Left lung (tissue), 10 donors: ENCODE measurements around the gene SLC18A2. TPM values are rescaled to one million over a fixed set of nuclear protein-coding genes. Genes with fewer than 3 reads are reported as not detected.

Source experiments
- ATAC-seq: fragments of 200-7000 bp; cut with Tn5 transposase; one replicate; pipeline ENCODE4 v1.9.1; 2020; ENCODE audit warnings: moderate library complexity
- DNase-seq, 4 donors: peaks; one replicate each; pipeline ENCODE4 v3.0.0-alpha.2; 2013 to 2020
- H3K27ac ChIP-seq, 2 donors: fragments of 200-600 bp; sonication (generic) in 1 of 2; one replicate each; pipeline versions ENCODE4 v1.5.0 to v1.8.0; 2020 to 2021
- H3K27me3 ChIP-seq, 2 donors: fragments of 200-600 bp; sonication (generic) in 1 of 2; one replicate each; pipeline versions ENCODE4 v1.5.0 to v1.8.0; 2020 to 2021
- H3K36me3 ChIP-seq, 2 donors: fragments of 200-600 bp; sonication (generic) in 1 of 2; one replicate each; pipeline versions ENCODE4 v1.5.0 to v1.8.0; 2020 to 2021
- H3K4me1 ChIP-seq, 2 donors: fragments of 200-600 bp; one replicate each; pipeline ENCODE4 v1.8.0; 2021
- H3K4me3 ChIP-seq, 2 donors: fragments of 200-600 bp; sonication (generic) in 1 of 2; one replicate each; pipeline versions ENCODE4 v1.5.0 to v1.8.0; 2020 to 2021; ENCODE audit warnings: mild to moderate bottlenecking in 1 of 2
- H3K9me3 ChIP-seq, 2 donors: fragments of 200-600 bp; sonication (generic) in 1 of 2; one replicate each; pipeline versions ENCODE4 v1.5.0 to v1.8.0; 2020 to 2021
- intact Hi-C, 2 donors: fragments of 100-400 bp; cut with DNase I; formaldehyde crosslinking; loops; one replicate each; pipeline versions ENCODE4 v1.11.2 to v1.14.2; 2022
- polyA plus RNA-seq, 6 donors: library from polyadenylated mRNA; unstranded; fragments of 120-200 nt; gene quantifications; one replicate each; pipeline ENCODE4 v1.2.1, GENCODE V29; 2013; ENCODE audit not compliant: insufficient read length in 6 of 6
- total RNA-seq, 2 donors: library from RNA; stranded (reverse); fragmentation: NEBNext Ultra II Directional; extraction: Animal tissue kit (Norgen Biotek cat#: 25700); gene quantifications; one replicate each; pipeline ENCODE4 v1.2.1, GENCODE V29; 2021
- TF ChIP-seq, protein P1 (sequence below), 2 donors: fragments of 200-600 bp; sonication (generic) in 1 of 2; IDR thresholded peaks; one replicate each; pipeline versions ENCODE4 v1.5.0 to v1.8.0; 2021; ENCODE audit warnings: antibody characterized with exemption in 2 of 2
- donor health status: DM: no; HTN: yes; CAD: no.
- donor health status: DM: no; HTN: no; CAD: no.

Gene SLC18A2
- total and polyA plus RNA-seq, 8 donors: 0.18 to 1.9 (median 0.24) TPM

DNA sequence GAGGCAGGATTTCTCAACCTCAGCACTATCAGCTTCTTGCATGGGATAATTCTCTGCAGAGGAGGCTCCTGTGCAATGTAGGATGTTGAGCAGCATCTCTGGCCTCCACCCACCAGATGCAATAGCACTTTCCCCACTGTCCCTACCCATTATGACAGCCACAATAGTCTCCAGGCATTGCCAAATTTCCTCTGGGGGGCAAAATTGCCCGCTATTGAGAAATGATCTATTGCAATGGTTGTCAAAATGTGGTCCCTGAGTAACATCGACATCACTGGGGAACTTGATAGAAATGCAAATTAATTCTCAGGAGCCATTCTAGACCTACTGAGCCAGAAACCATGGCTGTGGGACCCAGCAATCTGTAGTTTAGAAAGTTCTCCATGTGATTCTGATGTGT lies 36.6 kb upstream of the SLC18A2 start:
- Histone ChIP-seq H3K4me1 (no peaks in the 10 kb centered on the region), H3K27ac (no peak overlapping the region), H3K9me3 (peaks cover 0 to 3% of the 10 kb centered on the region in 2 donors), H3K36me3 (no peaks in the 10 kb centered on the region), H3K27me3 (peaks cover 0 to 31% of the 10 kb centered on the region in 2 donors), H3K4me3 (no peak overlapping the region)
- DNase-seq (no peak), ATAC-seq (no peak)
- TF ChIP-seq, protein P1, sequence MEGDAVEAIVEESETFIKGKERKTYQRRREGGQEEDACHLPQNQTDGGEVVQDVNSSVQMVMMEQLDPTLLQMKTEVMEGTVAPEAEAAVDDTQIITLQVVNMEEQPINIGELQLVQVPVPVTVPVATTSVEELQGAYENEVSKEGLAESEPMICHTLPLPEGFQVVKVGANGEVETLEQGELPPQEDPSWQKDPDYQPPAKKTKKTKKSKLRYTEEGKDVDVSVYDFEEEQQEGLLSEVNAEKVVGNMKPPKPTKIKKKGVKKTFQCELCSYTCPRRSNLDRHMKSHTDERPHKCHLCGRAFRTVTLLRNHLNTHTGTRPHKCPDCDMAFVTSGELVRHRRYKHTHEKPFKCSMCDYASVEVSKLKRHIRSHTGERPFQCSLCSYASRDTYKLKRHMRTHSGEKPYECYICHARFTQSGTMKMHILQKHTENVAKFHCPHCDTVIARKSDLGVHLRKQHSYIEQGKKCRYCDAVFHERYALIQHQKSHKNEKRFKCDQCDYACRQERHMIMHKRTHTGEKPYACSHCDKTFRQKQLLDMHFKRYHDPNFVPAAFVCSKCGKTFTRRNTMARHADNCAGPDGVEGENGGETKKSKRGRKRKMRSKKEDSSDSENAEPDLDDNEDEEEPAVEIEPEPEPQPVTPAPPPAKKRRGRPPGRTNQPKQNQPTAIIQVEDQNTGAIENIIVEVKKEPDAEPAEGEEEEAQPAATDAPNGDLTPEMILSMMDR (IDR thresholded peaks at IDR 0.05): no peak
- intact Hi-C loops: no loop called here

GRCh38 chr10:117212176-117212575 lies 28.7 kb upstream of the SLC18A2 start:
- Histone ChIP-seq H3K36me3 (no peaks in the 10 kb centered on the region), H3K27me3 (peaks cover 7 to 73% of the 10 kb centered on the region in 2 donors), H3K4me1 (peaks cover 8 to 17% of the 10 kb centered on the region in 2 donors), H3K27ac (no peak overlapping the region), H3K9me3 (peaks cover 0 to 16% of the 10 kb centered on the region in 2 donors), H3K4me3 (no peak overlapping the region)
- ATAC-seq (no peak), DNase-seq (no peak)
- intact Hi-C loops: no loop called here
- TF ChIP-seq, protein P1 (IDR thresholded peaks at IDR 0.05): no peak

GRCh38 chr10:117214401-117214800 lies 26.5 kb upstream of the SLC18A2 start:
- Histone ChIP-seq H3K27me3 (peaks cover 13 to 73% of the 10 kb centered on the region in 2 donors), H3K9me3 (peaks cover 0 to 16% of the 10 kb centered on the region in 2 donors), H3K36me3 (no peaks in the 10 kb centered on the region), H3K4me3 (no peak overlapping the region), H3K27ac (no peak overlapping the region), H3K4me1 (peaks cover 10 to 20% of the 10 kb centered on the region in 2 donors)
- ATAC-seq (no peak), DNase-seq (no peak)
- intact Hi-C loops: no loop called here
- TF ChIP-seq, protein P1 (IDR thresholded peaks at IDR 0.05): no peak

GRCh38 chr10:117215079-117215478 lies 25.8 kb upstream of the SLC18A2 start:
- intact Hi-C loops: no loop called here
- no peaks in the 10 kb centered on the region for H3K36me3 ChIP-seq
- H3K4me3 ChIP-seq: no peak overlapping the region
- peaks cover 0 to 16% of the 10 kb centered on the region in 2 donors for H3K9me3 ChIP-seq
- no peak overlapping the region for H3K27ac ChIP-seq
- peaks cover 13 to 78% of the 10 kb centered on the region in 2 donors for H3K27me3 ChIP-seq
- DNase-seq: no peak
- H3K4me1 ChIP-seq: peaks cover 10 to 20% of the 10 kb centered on the region in 2 donors
- ATAC-seq: no peak
- TF ChIP-seq, protein P1 (IDR thresholded peaks at IDR 0.05): no peak

GRCh38 chr10:117216028-117216427 lies 24.9 kb upstream of the SLC18A2 start:
- Histone ChIP-seq H3K27ac (no peak overlapping the region), H3K27me3 (peaks cover 13 to 73% of the 10 kb centered on the region in 2 donors), H3K4me3 (no peak overlapping the region), H3K36me3 (no peaks in the 10 kb centered on the region), H3K4me1 (peaks cover 10 to 20% of the 10 kb centered on the region in 2 donors), H3K9me3 (peaks cover 0 to 16% of the 10 kb centered on the region in 2 donors)
- TF ChIP-seq, protein P1 (IDR thresholded peaks at IDR 0.05): no peak
- DNase-seq (no peak), ATAC-seq (no peak)
- intact Hi-C loops: no loop called here
